Ovary (tissue), 3 donors: ENCODE measurements around the gene DIS3L.

Experiments used
- CTCF ChIP-seq, 3 donors: fragments of 450-650 bp in 2 of 3; fragments of 200-600 bp in 1 of 3; IDR thresholded peaks; one replicate each; pipeline versions ENCODE4 v1.5.1 to v1.8.0; 2016 to 2022; ENCODE audit warnings: antibody characterized with exemption in 3 of 3, mild to moderate bottlenecking in 1 of 3
- POLR2A ChIP-seq: fragments of 450-650 bp; IDR thresholded peaks from one replicate; pipeline ENCODE4 v1.6.1; 2017; ENCODE audit warnings: antibody characterized with exemption, mild to moderate bottlenecking, moderate library complexity
- donor health status: DM: no; HTN: no; CAD: no.

- no peak for TF ChIP-seq CTCF (IDR thresholded peaks at IDR 0.05)
- no peak for TF ChIP-seq POLR2A
Measured at GRCh38 chr15:66254951-66255676, 38.3 kb upstream of the DIS3L start.
